Measurements from ENCODE around the gene CPNE4.

Gene CPNE4

DNA sequence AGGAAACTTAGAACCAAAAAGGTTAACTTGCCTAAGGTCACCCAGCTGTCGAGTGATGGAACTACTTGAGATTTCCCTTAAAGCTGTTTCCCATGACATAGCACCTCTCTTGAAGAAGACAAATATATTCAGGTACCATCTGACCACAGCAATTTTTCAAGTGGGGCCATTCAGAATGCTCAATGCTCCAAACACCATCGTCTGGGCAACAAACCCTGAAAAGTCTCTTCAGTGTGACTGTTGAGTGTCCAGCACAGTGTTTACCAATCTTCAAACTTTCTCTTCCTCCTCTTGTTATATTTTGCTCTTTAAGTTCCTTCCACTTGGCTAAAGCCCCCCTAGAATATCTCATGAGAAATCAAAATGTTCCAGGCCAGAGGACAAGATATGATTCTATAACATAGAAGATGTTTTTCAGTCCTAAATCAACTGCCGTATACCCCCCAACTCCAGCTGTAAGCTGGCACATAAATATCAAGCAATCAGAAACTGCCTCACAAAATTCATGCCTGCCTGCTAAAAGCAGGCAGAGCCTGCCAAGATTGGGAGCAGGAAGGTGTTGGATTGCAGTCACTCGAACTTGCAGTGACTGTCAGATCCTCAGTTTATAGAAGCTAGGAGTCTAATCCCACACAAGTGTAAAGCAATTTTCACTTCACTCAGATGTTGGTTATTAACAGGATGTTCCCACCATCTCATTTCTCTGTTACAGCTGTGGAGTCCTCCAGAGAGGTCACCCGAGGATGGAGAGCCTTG is 301.6 kb downstream of the CPNE4 start:
- no peaks in the 10 kb centered on the region for H3K27me3 ChIP-seq (ENCODE audit: control insufficient read depth, insufficient read depth, low read length)
- H3K4me1 ChIP-seq (ENCODE audit: control insufficient read depth, insufficient read depth, low read length): no peaks in the 10 kb centered on the region
- H3K27ac ChIP-seq (ENCODE audit: low read depth, low read length): no peak overlapping the region
- no peaks in the 10 kb centered on the region for H3K36me3 ChIP-seq (ENCODE audit: control insufficient read depth, insufficient read depth, low read length)
- no peak overlapping the region for H3K4me3 ChIP-seq (ENCODE audit: low read length)
- no peak overlapping the region for H3K9ac ChIP-seq (ENCODE audit: low read length)

- Histone ChIP-seq H3K36me3 (ENCODE audit: control insufficient read depth, insufficient read depth, low read length) (no peaks in the 10 kb centered on the region), H3K4me1 (ENCODE audit: control insufficient read depth, insufficient read depth, low read length) (no peaks in the 10 kb centered on the region), H3K27ac (ENCODE audit: low read depth, low read length) (no peak overlapping the region), H3K27me3 (ENCODE audit: control insufficient read depth, insufficient read depth, low read length) (no peaks in the 10 kb centered on the region), H3K9ac (ENCODE audit: low read length) (no peak overlapping the region), H3K4me3 (ENCODE audit: low read length) (no peak overlapping the region)
Measured at GRCh38 chr3:131731709-131732108, 303.1 kb downstream of the CPNE4 start.

- no peaks in the 10 kb centered on the region for H3K27me3 ChIP-seq (ENCODE audit: control insufficient read depth, insufficient read depth, low read length)
- no peak overlapping the region for H3K4me3 ChIP-seq (ENCODE audit: low read length)
- H3K9ac ChIP-seq (ENCODE audit: low read length): no peak overlapping the region
- no peaks in the 10 kb centered on the region for H3K36me3 ChIP-seq (ENCODE audit: control insufficient read depth, insufficient read depth, low read length)
- no peak overlapping the region for H3K27ac ChIP-seq (ENCODE audit: low read depth, low read length)
- no peaks in the 10 kb centered on the region for H3K4me1 ChIP-seq (ENCODE audit: control insufficient read depth, insufficient read depth, low read length)
Measured at GRCh38 chr3:131730581-131730980, 304.2 kb downstream of the CPNE4 start.

DNA sequence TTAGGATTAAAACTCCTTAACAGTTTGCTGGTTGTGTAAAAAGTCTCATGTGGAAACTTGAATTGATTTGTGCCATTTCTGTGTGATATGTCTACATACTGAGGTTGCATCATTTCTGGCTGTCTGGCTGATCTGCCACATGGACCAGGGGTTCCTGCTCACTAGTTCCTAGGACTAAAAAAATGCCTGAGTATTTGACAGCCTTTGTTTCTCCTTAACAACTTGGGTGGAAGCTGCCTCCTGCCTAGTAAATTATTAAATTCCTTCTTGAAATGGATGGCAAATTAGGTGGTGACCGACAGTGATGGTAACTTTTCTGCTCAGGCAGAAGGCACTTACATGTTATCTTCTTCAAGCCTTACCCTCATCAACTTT is 305.2 kb downstream of the CPNE4 start:
- H3K27ac ChIP-seq (ENCODE audit: low read depth, low read length): no peak overlapping the region
- no peak overlapping the region for H3K4me3 ChIP-seq (ENCODE audit: low read length)
- no peaks in the 10 kb centered on the region for H3K36me3 ChIP-seq (ENCODE audit: control insufficient read depth, insufficient read depth, low read length)
- no peaks in the 10 kb centered on the region for H3K4me1 ChIP-seq (ENCODE audit: control insufficient read depth, insufficient read depth, low read length)
- no peak overlapping the region for H3K9ac ChIP-seq (ENCODE audit: low read length)
- no peaks in the 10 kb centered on the region for H3K27me3 ChIP-seq (ENCODE audit: control insufficient read depth, insufficient read depth, low read length)

GRCh38 chr3:131728898-131729642 is 305.7 kb downstream of the CPNE4 start:
- Histone ChIP-seq H3K27me3 (ENCODE audit: control insufficient read depth, insufficient read depth, low read length) (no peaks in the 10 kb centered on the region), H3K9ac (ENCODE audit: low read length) (no peak overlapping the region), H3K4me3 (ENCODE audit: low read length) (no peak overlapping the region), H3K27ac (ENCODE audit: low read depth, low read length) (no peak overlapping the region), H3K36me3 (ENCODE audit: control insufficient read depth, insufficient read depth, low read length) (no peaks in the 10 kb centered on the region), H3K4me1 (ENCODE audit: control insufficient read depth, insufficient read depth, low read length) (no peaks in the 10 kb centered on the region)

- H3K9ac ChIP-seq (ENCODE audit: low read length): no peak overlapping the region
- no peaks in the 10 kb centered on the region for H3K27me3 ChIP-seq (ENCODE audit: control insufficient read depth, insufficient read depth, low read length)
- H3K27ac ChIP-seq (ENCODE audit: low read depth, low read length): no peak overlapping the region
- H3K36me3 ChIP-seq (ENCODE audit: control insufficient read depth, insufficient read depth, low read length): no peaks in the 10 kb centered on the region
- H3K4me1 ChIP-seq (ENCODE audit: control insufficient read depth, insufficient read depth, low read length): no peaks in the 10 kb centered on the region
- H3K4me3 ChIP-seq (ENCODE audit: low read length): no peak overlapping the region
Measured at GRCh38 chr3:131725414-131725813, 309.4 kb downstream of the CPNE4 start.

GRCh38 chr3:131723343-131723742 is 311.5 kb downstream of the CPNE4 start:
- H3K27ac ChIP-seq (ENCODE audit: low read depth, low read length): no peak overlapping the region
- H3K27me3 ChIP-seq (ENCODE audit: control insufficient read depth, insufficient read depth, low read length): no peaks in the 10 kb centered on the region
- H3K4me1 ChIP-seq (ENCODE audit: control insufficient read depth, insufficient read depth, low read length): no peaks in the 10 kb centered on the region
- no peak overlapping the region for H3K9ac ChIP-seq (ENCODE audit: low read length)
- H3K4me3 ChIP-seq (ENCODE audit: low read length): no peak overlapping the region
- no peaks in the 10 kb centered on the region for H3K36me3 ChIP-seq (ENCODE audit: control insufficient read depth, insufficient read depth, low read length)

DNA sequence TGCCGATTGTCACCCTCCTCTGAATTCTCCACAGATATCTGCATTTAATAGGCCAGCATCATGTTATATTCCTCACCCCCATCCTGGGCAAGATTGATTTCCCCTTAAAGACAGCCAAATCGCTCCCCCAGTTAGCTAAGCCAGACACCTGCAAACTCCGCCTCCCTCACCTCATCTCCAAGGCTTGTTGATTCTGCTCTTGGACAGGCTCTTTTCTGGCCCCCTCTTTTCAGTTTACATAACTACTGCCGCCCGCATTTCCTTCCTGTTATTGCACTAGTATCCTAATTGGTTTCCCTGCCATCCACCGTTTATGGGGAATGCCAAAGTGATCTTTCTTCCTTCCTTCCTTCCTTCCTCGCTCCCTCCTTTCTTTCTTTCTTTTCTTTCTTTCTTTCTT is 317.3 kb downstream of the CPNE4 start:
- no peak overlapping the region for H3K27ac ChIP-seq (ENCODE audit: low read depth, low read length)
- H3K36me3 ChIP-seq (ENCODE audit: control insufficient read depth, insufficient read depth, low read length): no peaks in the 10 kb centered on the region
- no peak overlapping the region for H3K4me3 ChIP-seq (ENCODE audit: low read length)
- no peaks in the 10 kb centered on the region for H3K4me1 ChIP-seq (ENCODE audit: control insufficient read depth, insufficient read depth, low read length)
- no peaks in the 10 kb centered on the region for H3K27me3 ChIP-seq (ENCODE audit: control insufficient read depth, insufficient read depth, low read length)
- H3K9ac ChIP-seq (ENCODE audit: low read length): no peak overlapping the region

- H3K36me3 ChIP-seq (ENCODE audit: control insufficient read depth, insufficient read depth, low read length): no peaks in the 10 kb centered on the region
- H3K4me3 ChIP-seq (ENCODE audit: low read length): no peak overlapping the region
- H3K27me3 ChIP-seq (ENCODE audit: control insufficient read depth, insufficient read depth, low read length): no peaks in the 10 kb centered on the region
- no peak overlapping the region for H3K27ac ChIP-seq (ENCODE audit: low read depth, low read length)
- no peaks in the 10 kb centered on the region for H3K4me1 ChIP-seq (ENCODE audit: control insufficient read depth, insufficient read depth, low read length)
- no peak overlapping the region for H3K9ac ChIP-seq (ENCODE audit: low read length)
Measured at GRCh38 chr3:131716943-131717342, 317.9 kb downstream of the CPNE4 start.

GRCh38 chr3:131716007-131716406 is 318.8 kb downstream of the CPNE4 start:
- Histone ChIP-seq H3K27me3 (ENCODE audit: control insufficient read depth, insufficient read depth, low read length) (no peaks in the 10 kb centered on the region), H3K36me3 (ENCODE audit: control insufficient read depth, insufficient read depth, low read length) (no peaks in the 10 kb centered on the region), H3K4me3 (ENCODE audit: low read length) (no peak overlapping the region), H3K27ac (ENCODE audit: low read depth, low read length) (no peak overlapping the region), H3K4me1 (ENCODE audit: control insufficient read depth, insufficient read depth, low read length) (no peaks in the 10 kb centered on the region), H3K9ac (ENCODE audit: low read length) (no peak overlapping the region)

DNA sequence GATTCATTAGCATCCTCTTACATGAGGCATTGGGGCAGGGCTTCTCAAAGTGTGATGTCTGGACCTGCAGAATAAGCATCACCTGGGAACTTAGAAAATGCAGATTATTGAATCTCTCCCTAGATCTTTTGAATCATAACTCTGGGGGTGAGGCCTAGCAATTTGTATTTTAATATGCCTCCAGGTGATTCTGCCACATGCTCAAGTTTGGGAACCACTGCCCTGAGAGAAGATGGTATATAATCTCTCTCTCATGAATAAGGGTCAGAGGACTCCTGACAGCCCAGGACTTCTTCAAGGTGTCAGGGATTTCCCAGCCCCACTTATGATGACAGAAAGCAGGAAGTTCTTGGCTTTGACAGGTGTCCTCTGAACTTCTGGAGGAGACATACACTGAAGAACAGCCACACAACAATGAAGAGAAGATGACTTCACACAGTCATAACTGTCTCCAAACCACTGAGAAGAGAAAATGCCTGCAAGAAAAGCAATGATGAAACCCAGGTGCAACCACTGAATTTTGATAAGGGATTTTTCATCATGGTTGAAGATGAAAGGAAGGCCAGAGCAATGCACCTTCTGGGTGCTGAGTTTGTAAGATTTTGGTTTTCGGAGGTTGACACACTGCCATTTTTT is 320.1 kb downstream of the CPNE4 start:
- Histone ChIP-seq H3K27me3 (ENCODE audit: control insufficient read depth, insufficient read depth, low read length) (no peaks in the 10 kb centered on the region), H3K9ac (ENCODE audit: low read length) (no peak overlapping the region), H3K27ac (ENCODE audit: low read depth, low read length) (no peak overlapping the region), H3K4me1 (ENCODE audit: control insufficient read depth, insufficient read depth, low read length) (no peaks in the 10 kb centered on the region), H3K36me3 (ENCODE audit: control insufficient read depth, insufficient read depth, low read length) (no peaks in the 10 kb centered on the region), H3K4me3 (ENCODE audit: low read length) (no peak overlapping the region)

DNA sequence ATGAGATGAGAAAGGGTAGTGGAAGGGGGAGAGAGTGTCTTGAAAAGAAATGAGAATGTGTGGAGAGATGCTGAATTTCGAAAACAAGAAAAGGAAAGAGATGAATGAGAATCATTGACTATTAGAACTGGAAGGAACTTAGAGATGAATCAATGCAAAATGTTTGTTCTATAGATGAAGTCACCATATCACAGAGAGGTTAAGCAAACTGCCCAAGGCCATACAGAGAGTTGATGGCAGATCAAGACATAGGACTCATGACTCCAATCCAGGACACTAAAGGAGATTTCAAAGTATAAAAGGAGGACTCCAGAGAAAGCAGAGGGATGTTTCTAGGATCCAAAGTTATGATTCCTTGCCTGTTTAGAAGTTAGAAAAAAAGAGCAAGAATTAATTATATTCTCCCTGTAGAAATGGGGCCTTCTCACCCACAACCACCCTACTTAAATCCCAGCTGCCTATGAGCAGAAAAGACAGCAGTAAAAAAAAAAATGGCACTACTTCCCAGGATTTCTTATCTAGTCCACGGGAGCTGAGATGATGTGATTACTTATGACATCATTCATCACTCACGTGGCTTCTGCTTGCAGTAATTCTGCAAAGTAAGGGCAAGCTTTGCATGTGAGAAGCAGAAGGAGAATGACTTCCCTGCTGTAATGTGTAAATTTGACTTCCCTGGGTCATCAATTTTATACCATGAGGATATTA is 321.2 kb downstream of the CPNE4 start:
- Histone ChIP-seq H3K4me1 (ENCODE audit: control insufficient read depth, insufficient read depth, low read length) (no peaks in the 10 kb centered on the region), H3K27me3 (ENCODE audit: control insufficient read depth, insufficient read depth, low read length) (no peaks in the 10 kb centered on the region), H3K9ac (ENCODE audit: low read length) (no peak overlapping the region)

More for the DNA sequence above, 321.2 kb downstream of the CPNE4 start:
- no peak overlapping the region for H3K4me3 ChIP-seq (ENCODE audit: low read length)
- no peak overlapping the region for H3K27ac ChIP-seq (ENCODE audit: low read depth, low read length)
- H3K36me3 ChIP-seq (ENCODE audit: control insufficient read depth, insufficient read depth, low read length): no peaks in the 10 kb centered on the region
